Activated CD8-positive, alpha-beta T cell treated with anti-CD3 and anti-CD28 coated beads for 36 hours (primary cell): ENCODE data around the gene MAGEA11. TPM values are rescaled to one million over a fixed set of nuclear protein-coding genes. Genes with fewer than 3 reads are reported as not detected.
"Not testable (repeated sequence)": the region's sequence is repeated elsewhere in the genome, so short reads cannot be mapped to it uniquely, and the experiment has no call there.

Source experiments
- ATAC-seq: fragments of 200-7000 bp; cut with Tn5 transposase; one replicate; pipeline ENCODE4 v1.10.0; 2021; ENCODE audit warnings: mild to moderate bottlenecking, moderate library complexity
- CTCF ChIA-PET: fragments of 350-600 bp; sonication (Branson Sonifier 250); formaldehyde crosslinking; loops from one replicate; lab custom pipeline; 2021; ENCODE audit warnings: antibody characterized with exemption; lab: Charles Lee
- POLR2A ChIA-PET: fragments of 350-600 bp; sonication (Branson Sonifier 250); formaldehyde crosslinking; loops from one replicate; lab custom pipeline; 2021; ENCODE audit warnings: antibody characterized with exemption; lab: Charles Lee
- DNase-seq: peaks from one replicate; pipeline ENCODE4 v3.0.0-alpha.2; 2020
- H3K27ac Mint-ChIP-seq: one replicate; pipeline ENCODE4 v1.8.0; 2021; ENCODE audit warnings: mild to moderate bottlenecking, mixed read lengths
- H3K27me3 Mint-ChIP-seq: one replicate; pipeline ENCODE4 v1.8.0; 2021; ENCODE audit warnings: mixed read lengths
- H3K36me3 Mint-ChIP-seq: one replicate; pipeline ENCODE4 v1.8.0; 2021; ENCODE audit warnings: low read depth, mixed read lengths
- H3K4me1 Mint-ChIP-seq: one replicate; pipeline ENCODE4 v1.8.0; 2021; ENCODE audit warnings: low read depth, mixed read lengths
- H3K4me3 Mint-ChIP-seq: one replicate; pipeline ENCODE4 v1.8.0; 2021; ENCODE audit warnings: mild to moderate bottlenecking, moderate library complexity, mixed read lengths
- H3K9me3 Mint-ChIP-seq: one replicate; pipeline ENCODE4 v1.8.0; 2021; ENCODE audit warnings: mixed read lengths
- CTCF ChIP-seq: fragments of 200-600 bp; IDR thresholded peaks from one replicate; pipeline ENCODE4 v1.8.0; 2022; ENCODE audit warnings: antibody characterized with exemption, mild to moderate bottlenecking
- intact Hi-C: fragments of 100-400 bp; cut with micrococcal nuclease; formaldehyde crosslinking; loops from one replicate; pipeline ENCODE4 v1.10.0; 2022
- total RNA-seq, 2 experiments: library from RNA; stranded (reverse); gene quantifications; one replicate each; pipeline ENCODE4 v1.2.3, GENCODE V29; 2021

Gene MAGEA11
- total RNA-seq = not detected

- Mint-ChIP-seq H3K4me1 (no peaks in the 10 kb centered on the region), H3K27me3 (no peaks in the 10 kb centered on the region), H3K4me3 (no peak within 1 kb of the TSS), H3K36me3 (no peaks in the 10 kb centered on the region), H3K27ac (no peak within 1 kb of the TSS), H3K9me3 (no peaks in the 10 kb centered on the region)
- no peak for ATAC-seq
- intact Hi-C loops = no loop called here
- POLR2A ChIA-PET = no interaction called here
- no peak for DNase-seq
- CTCF ChIA-PET = no interaction called here
- TF ChIP-seq CTCF = no peak
Measured at GRCh38 chrX:149711545-149712236, at the start of gene MAGEA11. Gene MAGEA11, plus strand, starts transcription at chrX:149712060. Its CDS starts 1,100 bp downstream, at chrX:149713160.

- CTCF ChIA-PET, H3K4me1 Mint-ChIP-seq, POLR2A ChIA-PET, H3K27ac Mint-ChIP-seq, H3K36me3 Mint-ChIP-seq, ATAC-seq, H3K4me3 Mint-ChIP-seq, H3K27me3 Mint-ChIP-seq, intact Hi-C loops, H3K9me3 Mint-ChIP-seq, DNase-seq: not testable (repeated sequence)
Measured at GRCh38 chrX:149675088-149675487, 36.8 kb upstream of the MAGEA11 start.

- CTCF ChIA-PET, DNase-seq, ATAC-seq, H3K36me3 Mint-ChIP-seq, H3K4me3 Mint-ChIP-seq, H3K9me3 Mint-ChIP-seq, intact Hi-C loops, H3K4me1 Mint-ChIP-seq, H3K27ac Mint-ChIP-seq, H3K27me3 Mint-ChIP-seq, POLR2A ChIA-PET: not testable (repeated sequence)
Measured at GRCh38 chrX:149675554-149675953, 36.3 kb upstream of the MAGEA11 start.

GRCh38 chrX:149679164-149679678 lies 32.6 kb upstream of the MAGEA11 start:
- H3K36me3 Mint-ChIP-seq, H3K27me3 Mint-ChIP-seq, H3K4me1 Mint-ChIP-seq, H3K9me3 Mint-ChIP-seq, H3K4me3 Mint-ChIP-seq, DNase-seq, intact Hi-C loops, ATAC-seq, POLR2A ChIA-PET, CTCF ChIA-PET, H3K27ac Mint-ChIP-seq: not testable (repeated sequence)

- no peak overlapping the region for H3K27ac Mint-ChIP-seq
- no peaks in the 10 kb centered on the region for H3K36me3 Mint-ChIP-seq
- intact Hi-C loops = no loop called here
Measured at GRCh38 chrX:149681182-149681581, 30.7 kb upstream of the MAGEA11 start.

GRCh38 chrX:149682031-149682430 lies 29.8 kb upstream of the MAGEA11 start:
- ChIA-PET POLR2A (no interaction called here), CTCF (no interaction called here)
- ATAC-seq (no peak), DNase-seq (no peak)
- H3K4me3 Mint-ChIP-seq = no peak overlapping the region
- no peak for TF ChIP-seq CTCF
- intact Hi-C loops = no loop called here
- no peaks in the 10 kb centered on the region for H3K36me3 Mint-ChIP-seq
- no peaks in the 10 kb centered on the region for H3K27me3 Mint-ChIP-seq
- no peaks in the 10 kb centered on the region for H3K4me1 Mint-ChIP-seq
- no peak overlapping the region for H3K27ac Mint-ChIP-seq
- H3K9me3 Mint-ChIP-seq = no peaks in the 10 kb centered on the region

More at GRCh38 chrX:149681182-149681581, 30.7 kb upstream of the MAGEA11 start:
- DNase-seq (no peak), ATAC-seq (no peak)
- no peaks in the 10 kb centered on the region for H3K27me3 Mint-ChIP-seq
- no peaks in the 10 kb centered on the region for H3K9me3 Mint-ChIP-seq
- no peak for TF ChIP-seq CTCF
- H3K4me3 Mint-ChIP-seq = no peak overlapping the region
- ChIA-PET CTCF (no interaction called here), POLR2A (no interaction called here)
- H3K4me1 Mint-ChIP-seq = no peaks in the 10 kb centered on the region
